SK-N-SH (cell line): ENCODE data around the gene PARVB. TPM values are rescaled to one million over a fixed set of nuclear protein-coding genes. Genes with fewer than 3 reads are reported as not detected.

ENCODE experiments used
- CTCF ChIA-PET: fragments of 300-600, 350-600 bp; formaldehyde crosslinking; extraction: SDS; loops from one replicate; lab custom pipeline; 2021; lab: Yijun Ruan, JAX
- POLR2A ChIA-PET: fragments of 350-600 bp; sonication (Branson Sonifier 250); formaldehyde crosslinking; extraction: SDS; loops from one replicate; lab custom pipeline; 2020; ENCODE audit warnings: antibody characterized with exemption, inconsistent platforms; lab: Yijun Ruan, JAX
- DNase-seq: peaks from one replicate; pipeline ENCODE4 v3.0.0; 2012
- H2AFZ ChIP-seq: fragments of 200-600 bp; sonication (generic); 2 replicates; pipeline ENCODE4 v1.8.1; 2016; ENCODE audit warnings: antibody characterized with exemption, mild to moderate bottlenecking, low read depth
- H3F3A ChIP-seq: fragments of 200-600 bp; sonication (generic); replicated peaks from 2 replicates; pipeline ENCODE3; 2016; ENCODE audit warnings: antibody characterized with exemption, mild to moderate bottlenecking; ENCODE audit not compliant: insufficient read depth
- H3K27ac ChIP-seq, 2 experiments: fragments of 200-500 bp in 1 of 2; fragments of 200-600 bp in 1 of 2; sonication (Bioruptor generic) in 1 of 2; sonication (generic), shearing (Covaris generic) in 1 of 2; 2 replicates each; pipeline versions ENCODE4 v1.5.1 to v1.6.1; 2014 to 2016; ENCODE audit warnings: low read depth in 2 of 2, inconsistent platforms in 1 of 2, low read length in 1 of 2, mild to moderate bottlenecking in 1 of 2, mixed read lengths in 1 of 2
- H3K27me3 ChIP-seq: fragments of 200-600 bp; sonication (generic), shearing (Covaris generic); 2 replicates; pipeline ENCODE4 v1.6.1; 2016; ENCODE audit warnings: mixed run types; ENCODE audit not compliant: insufficient read depth
- H3K36me3 ChIP-seq, 2 experiments: fragments of 200-500 bp in 1 of 2; fragments of 200-600 bp in 1 of 2; sonication (Bioruptor generic) in 1 of 2; sonication (generic) in 1 of 2; replicated peaks in 1 of 2; 2 replicates each; pipeline versions ENCODE3 to v1.5.1; 2014 to 2016; ENCODE audit warnings: low read length in 1 of 2, mild to moderate bottlenecking in 1 of 2; ENCODE audit not compliant: insufficient read depth in 2 of 2, control insufficient read depth in 1 of 2
- H3K4me1 ChIP-seq, 2 experiments: fragments of 200-500 bp in 1 of 2; fragments of 200-600 bp in 1 of 2; sonication (Bioruptor generic) in 1 of 2; sonication (generic), shearing (Covaris generic) in 1 of 2; 2 replicates each; pipeline versions ENCODE4 v1.5.1 to v1.6.1; 2014 to 2016; ENCODE audit warnings: low read depth in 1 of 2, low read length in 1 of 2, mixed run types in 1 of 2; ENCODE audit not compliant: insufficient read depth in 2 of 2, control insufficient read depth in 1 of 2
- H3K4me2 ChIP-seq: fragments of 200-600 bp; sonication (generic), shearing (Covaris generic); 2 replicates; pipeline ENCODE4 v1.6.1; 2017; ENCODE audit warnings: mixed run types
- H3K4me3 ChIP-seq, 2 experiments: fragments of 200-500 bp in 1 of 2; fragments of 200-600 bp in 1 of 2; sonication (Bioruptor generic) in 1 of 2; sonication (generic), shearing (Covaris generic) in 1 of 2; 2 replicates each; pipeline versions ENCODE4 v1.5.1 to v1.8.1; 2014 to 2016; ENCODE audit warnings: low read depth in 2 of 2, inconsistent platforms in 1 of 2, low read length in 1 of 2, mild to moderate bottlenecking in 1 of 2, mixed read lengths in 1 of 2, moderate library complexity in 1 of 2
- H3K79me2 ChIP-seq: fragments of 200-600 bp; sonication (generic); 2 replicates; pipeline ENCODE4 v1.8.1; 2017; ENCODE audit warnings: mild to moderate bottlenecking; ENCODE audit not compliant: insufficient read depth
- H3K9ac ChIP-seq: fragments of 200-600 bp; sonication (generic); 2 replicates; pipeline ENCODE4 v1.6.1; 2017; ENCODE audit warnings: mixed run types
- H3K9me2 ChIP-seq: fragments of 200-600 bp; sonication (generic); 2 replicates; pipeline ENCODE4 v1.6.1; 2017; ENCODE audit warnings: mixed run types
- H3K9me3 ChIP-seq: fragments of 200-600 bp; sonication (generic); 2 replicates; pipeline ENCODE4 v1.6.1; 2017; ENCODE audit warnings: mixed run types, mild to moderate bottlenecking, moderate library complexity
- H4K20me1 ChIP-seq: fragments of 200-600 bp; sonication (generic); 2 replicates; pipeline ENCODE4 v1.6.1; 2017; ENCODE audit warnings: mild to moderate bottlenecking, mixed run types; ENCODE audit not compliant: insufficient read depth
- ELF1 ChIP-seq: IDR thresholded peaks from 2 replicates; pipeline ENCODE4 v1.4.0; 2012
- EZH2phosphoT487 ChIP-seq: fragments of 200-600 bp; sonication (generic); IDR thresholded peaks from 2 replicates; pipeline ENCODE4 v1.6.1; 2017; ENCODE audit warnings: low read depth, mixed run types, mild to moderate bottlenecking, antibody characterized with exemption, moderate library complexity, borderline replicate concordance
- FOSL2 ChIP-seq: IDR thresholded peaks from 2 replicates; pipeline ENCODE4 v1.4.0; 2012; ENCODE audit warnings: low read depth, mild to moderate bottlenecking, moderate library complexity, borderline replicate concordance
- FOXM1 ChIP-seq: IDR thresholded peaks from 2 replicates; pipeline ENCODE4 v1.4.0; 2012; ENCODE audit warnings: low read depth, mild to moderate bottlenecking
- NFIC ChIP-seq: IDR thresholded peaks from 2 replicates; pipeline ENCODE4 v1.4.0; 2012; ENCODE audit warnings: borderline replicate concordance
- RCOR1 ChIP-seq: fragments of 150-350 bp; IDR thresholded peaks from 2 replicates; pipeline ENCODE4 v1.6.1; 2017; ENCODE audit warnings: antibody characterized with exemption, low read length
- SIN3A ChIP-seq: IDR thresholded peaks from 2 replicates; pipeline ENCODE4 v1.6.1; 2012; ENCODE audit warnings: low read depth, mild to moderate bottlenecking, low read length, moderate library complexity, borderline replicate concordance
- TEAD4 ChIP-seq: IDR thresholded peaks from 2 replicates; pipeline ENCODE4 v1.4.0; 2012; ENCODE audit warnings: mild to moderate bottlenecking, borderline replicate concordance; ENCODE audit not compliant: insufficient read depth
- WGBS: methylation state at CpG from one replicate; pipeline ENCODE4 v1.1.6; 2017; ENCODE audit warnings: low lambda C conversion rate; 5-methylcytosine and 5-hydroxymethylcytosine counted together
- polyA plus RNA-seq, 3 experiments: library from polyadenylated mRNA; depleted of rRNA; stranded (reverse); fragments of >200 nt; gene quantifications; 2 replicates each; pipeline ENCODE4 v1.2.3, GENCODE V29; 2012
- TF ChIP-seq, protein P1 (sequence below): IDR thresholded peaks from 2 replicates; pipeline ENCODE4 v1.6.1; 2012; ENCODE audit warnings: mild to moderate bottlenecking, low read depth, low read length, moderate library complexity
- TF ChIP-seq, protein P2 (sequence below): fragments of 200-600 bp; sonication (generic); IDR thresholded peaks from 2 replicates; pipeline ENCODE4 v1.6.1; 2017; ENCODE audit warnings: antibody characterized with exemption, mild to moderate bottlenecking, moderate library complexity
- TF ChIP-seq, protein P3 (sequence below): IDR thresholded peaks from 2 replicates; pipeline ENCODE4; 2012
- TF ChIP-seq, protein P4 (sequence below): IDR thresholded peaks from 2 replicates; pipeline ENCODE4 v1.4.0; 2012; ENCODE audit warnings: low read depth

The PARVB gene
- polyA plus RNA-seq, 1 of the 3 experiments (the other 2 are of a cell fraction) = 87.8 TPM

DNA sequence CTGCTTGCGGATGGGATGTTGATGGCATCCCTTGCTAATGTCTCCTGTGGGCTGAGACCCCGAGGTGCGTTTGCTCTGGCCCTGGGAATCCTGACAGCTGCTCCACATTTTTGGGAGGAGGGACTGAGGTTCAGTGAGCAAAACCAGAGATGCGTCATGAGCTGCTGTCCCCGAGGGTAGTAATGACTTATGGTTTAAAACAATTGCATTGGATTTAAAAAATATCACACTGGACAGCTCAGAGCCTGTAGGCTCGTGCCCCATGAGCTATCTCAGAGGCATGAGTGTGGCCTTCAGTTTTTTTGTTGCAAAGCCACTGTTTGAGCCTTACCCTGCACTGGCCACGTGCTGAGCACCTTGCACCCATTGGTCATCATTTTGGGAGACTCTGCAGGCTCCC is 135.7 kb downstream of the PARVB start:
- Histone ChIP-seq H3K79me2 (no peaks in the 10 kb centered on the region), H3F3A (no peaks in the 10 kb centered on the region), H4K20me1 (no peaks in the 10 kb centered on the region), H3K36me3 (no peaks in the 10 kb centered on the region), H3K27ac (no peak overlapping the region), H3K9me2 (no peaks in the 10 kb centered on the region), H3K9me3 (no peaks in the 10 kb centered on the region), H2AFZ (no peak overlapping the region), H3K4me1 (peaks cover 0 to 15% of the 10 kb centered on the region in 2 experiments; a peak in 1 of 4 replicates), H3K27me3 (no peaks in the 10 kb centered on the region), H3K4me3 (no peak overlapping the region), H3K9ac (no peak overlapping the region), H3K4me2 (no peak overlapping the region)
- CTCF ChIA-PET = interaction anchor here (0.9 kb wide), 1 partner anchor 10 kb away, joined by 3 read pairs; no protein-coding TSS in a partner anchor
- POLR2A ChIA-PET = no interaction called here
- WGBS = 78% methylated on average over 7 of the region's 7 CpGs
- TF ChIP-seq, protein P1, sequence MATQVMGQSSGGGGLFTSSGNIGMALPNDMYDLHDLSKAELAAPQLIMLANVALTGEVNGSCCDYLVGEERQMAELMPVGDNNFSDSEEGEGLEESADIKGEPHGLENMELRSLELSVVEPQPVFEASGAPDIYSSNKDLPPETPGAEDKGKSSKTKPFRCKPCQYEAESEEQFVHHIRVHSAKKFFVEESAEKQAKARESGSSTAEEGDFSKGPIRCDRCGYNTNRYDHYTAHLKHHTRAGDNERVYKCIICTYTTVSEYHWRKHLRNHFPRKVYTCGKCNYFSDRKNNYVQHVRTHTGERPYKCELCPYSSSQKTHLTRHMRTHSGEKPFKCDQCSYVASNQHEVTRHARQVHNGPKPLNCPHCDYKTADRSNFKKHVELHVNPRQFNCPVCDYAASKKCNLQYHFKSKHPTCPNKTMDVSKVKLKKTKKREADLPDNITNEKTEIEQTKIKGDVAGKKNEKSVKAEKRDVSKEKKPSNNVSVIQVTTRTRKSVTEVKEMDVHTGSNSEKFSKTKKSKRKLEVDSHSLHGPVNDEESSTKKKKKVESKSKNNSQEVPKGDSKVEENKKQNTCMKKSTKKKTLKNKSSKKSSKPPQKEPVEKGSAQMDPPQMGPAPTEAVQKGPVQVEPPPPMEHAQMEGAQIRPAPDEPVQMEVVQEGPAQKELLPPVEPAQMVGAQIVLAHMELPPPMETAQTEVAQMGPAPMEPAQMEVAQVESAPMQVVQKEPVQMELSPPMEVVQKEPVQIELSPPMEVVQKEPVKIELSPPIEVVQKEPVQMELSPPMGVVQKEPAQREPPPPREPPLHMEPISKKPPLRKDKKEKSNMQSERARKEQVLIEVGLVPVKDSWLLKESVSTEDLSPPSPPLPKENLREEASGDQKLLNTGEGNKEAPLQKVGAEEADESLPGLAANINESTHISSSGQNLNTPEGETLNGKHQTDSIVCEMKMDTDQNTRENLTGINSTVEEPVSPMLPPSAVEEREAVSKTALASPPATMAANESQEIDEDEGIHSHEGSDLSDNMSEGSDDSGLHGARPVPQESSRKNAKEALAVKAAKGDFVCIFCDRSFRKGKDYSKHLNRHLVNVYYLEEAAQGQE = no peak
- TF ChIP-seq EZH2phosphoT487 (no peak), NFIC (no peak), RCOR1 (no peak), ELF1 (no peak), FOSL2 (no peak), TEAD4 (no peak), FOXM1 (no peak), SIN3A (no peak)
- TF ChIP-seq, protein P2, sequence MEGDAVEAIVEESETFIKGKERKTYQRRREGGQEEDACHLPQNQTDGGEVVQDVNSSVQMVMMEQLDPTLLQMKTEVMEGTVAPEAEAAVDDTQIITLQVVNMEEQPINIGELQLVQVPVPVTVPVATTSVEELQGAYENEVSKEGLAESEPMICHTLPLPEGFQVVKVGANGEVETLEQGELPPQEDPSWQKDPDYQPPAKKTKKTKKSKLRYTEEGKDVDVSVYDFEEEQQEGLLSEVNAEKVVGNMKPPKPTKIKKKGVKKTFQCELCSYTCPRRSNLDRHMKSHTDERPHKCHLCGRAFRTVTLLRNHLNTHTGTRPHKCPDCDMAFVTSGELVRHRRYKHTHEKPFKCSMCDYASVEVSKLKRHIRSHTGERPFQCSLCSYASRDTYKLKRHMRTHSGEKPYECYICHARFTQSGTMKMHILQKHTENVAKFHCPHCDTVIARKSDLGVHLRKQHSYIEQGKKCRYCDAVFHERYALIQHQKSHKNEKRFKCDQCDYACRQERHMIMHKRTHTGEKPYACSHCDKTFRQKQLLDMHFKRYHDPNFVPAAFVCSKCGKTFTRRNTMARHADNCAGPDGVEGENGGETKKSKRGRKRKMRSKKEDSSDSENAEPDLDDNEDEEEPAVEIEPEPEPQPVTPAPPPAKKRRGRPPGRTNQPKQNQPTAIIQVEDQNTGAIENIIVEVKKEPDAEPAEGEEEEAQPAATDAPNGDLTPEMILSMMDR = no peak
- TF ChIP-seq, protein P3, sequence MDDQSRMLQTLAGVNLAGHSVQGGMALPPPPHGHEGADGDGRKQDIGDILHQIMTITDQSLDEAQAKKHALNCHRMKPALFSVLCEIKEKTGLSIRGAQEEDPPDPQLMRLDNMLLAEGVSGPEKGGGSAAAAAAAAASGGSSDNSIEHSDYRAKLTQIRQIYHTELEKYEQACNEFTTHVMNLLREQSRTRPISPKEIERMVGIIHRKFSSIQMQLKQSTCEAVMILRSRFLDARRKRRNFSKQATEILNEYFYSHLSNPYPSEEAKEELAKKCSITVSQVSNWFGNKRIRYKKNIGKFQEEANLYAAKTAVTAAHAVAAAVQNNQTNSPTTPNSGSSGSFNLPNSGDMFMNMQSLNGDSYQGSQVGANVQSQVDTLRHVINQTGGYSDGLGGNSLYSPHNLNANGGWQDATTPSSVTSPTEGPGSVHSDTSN = no peak
- TF ChIP-seq, protein P4, sequence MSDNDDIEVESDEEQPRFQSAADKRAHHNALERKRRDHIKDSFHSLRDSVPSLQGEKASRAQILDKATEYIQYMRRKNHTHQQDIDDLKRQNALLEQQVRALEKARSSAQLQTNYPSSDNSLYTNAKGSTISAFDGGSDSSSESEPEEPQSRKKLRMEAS = no peak
- no peak for DNase-seq
